ENCODE data around the gene HOXB6. TPM values are rescaled to one million over a fixed set of nuclear protein-coding genes. Genes with fewer than 3 reads are reported as not detected.

Gene HOXB6
- polyA plus RNA-seq, 1 experiment = not detected

DNA sequence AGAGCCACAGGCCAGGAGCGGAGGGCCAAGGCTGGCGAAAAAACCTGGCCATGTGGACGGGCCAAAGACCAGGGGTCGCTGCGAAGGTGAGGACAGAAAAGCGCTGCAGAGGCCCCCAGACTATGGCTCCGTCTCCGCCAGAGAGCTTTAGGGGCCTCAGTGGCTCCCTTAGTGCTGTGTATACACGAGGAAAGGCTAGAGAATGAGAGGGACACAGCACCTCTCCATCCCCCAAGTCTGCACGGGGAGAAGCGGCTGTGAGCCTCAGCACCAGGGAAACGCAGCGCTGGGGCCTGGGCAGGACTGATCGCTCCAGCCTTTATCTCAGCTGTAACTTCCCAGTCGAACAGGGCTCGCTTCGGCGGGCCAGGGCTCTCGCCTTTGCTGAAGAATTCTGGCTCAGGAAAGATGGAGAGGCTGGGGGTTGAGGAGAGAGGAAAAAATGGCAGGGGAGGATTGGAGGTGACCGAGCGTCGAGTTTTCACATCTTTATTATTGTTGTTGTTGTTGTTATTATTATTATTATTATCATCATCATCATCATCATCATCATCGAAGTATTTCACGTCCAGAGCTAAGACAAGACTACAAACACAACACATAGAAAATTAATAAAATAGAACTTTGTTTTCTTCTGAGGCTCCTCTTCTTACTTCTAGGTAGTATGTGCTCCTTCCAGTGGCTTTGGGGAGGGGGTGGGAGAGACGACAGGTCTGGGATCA, 9.3 kb downstream of the HOXB6 start:
- DNase-seq (ENCODE audit: low read depth) = no peak
- no peak for TF ChIP-seq CTCF (IDR thresholded peaks at IDR 0.05; ENCODE audit: insufficient read depth, low read depth, low read length)
- Histone ChIP-seq H3K27me3 (ENCODE audit: control insufficient read depth, insufficient read depth, low read length) (peaks cover 87% of the 10 kb centered on the region), H3K36me3 (ENCODE audit: control insufficient read depth, insufficient read depth, low read length) (no peaks in the 10 kb centered on the region), H3K4me3 (ENCODE audit: low read depth, low read length) (no peak overlapping the region)
- ChIA-PET POLR2A (no interaction called here), CTCF (interaction anchor here (0.7 to 3.6 kb wide), 9 partner anchors 10 to 380 kb away, joined by 3 to 29 read pairs (median 4); no protein-coding TSS in a partner anchor)

DNA sequence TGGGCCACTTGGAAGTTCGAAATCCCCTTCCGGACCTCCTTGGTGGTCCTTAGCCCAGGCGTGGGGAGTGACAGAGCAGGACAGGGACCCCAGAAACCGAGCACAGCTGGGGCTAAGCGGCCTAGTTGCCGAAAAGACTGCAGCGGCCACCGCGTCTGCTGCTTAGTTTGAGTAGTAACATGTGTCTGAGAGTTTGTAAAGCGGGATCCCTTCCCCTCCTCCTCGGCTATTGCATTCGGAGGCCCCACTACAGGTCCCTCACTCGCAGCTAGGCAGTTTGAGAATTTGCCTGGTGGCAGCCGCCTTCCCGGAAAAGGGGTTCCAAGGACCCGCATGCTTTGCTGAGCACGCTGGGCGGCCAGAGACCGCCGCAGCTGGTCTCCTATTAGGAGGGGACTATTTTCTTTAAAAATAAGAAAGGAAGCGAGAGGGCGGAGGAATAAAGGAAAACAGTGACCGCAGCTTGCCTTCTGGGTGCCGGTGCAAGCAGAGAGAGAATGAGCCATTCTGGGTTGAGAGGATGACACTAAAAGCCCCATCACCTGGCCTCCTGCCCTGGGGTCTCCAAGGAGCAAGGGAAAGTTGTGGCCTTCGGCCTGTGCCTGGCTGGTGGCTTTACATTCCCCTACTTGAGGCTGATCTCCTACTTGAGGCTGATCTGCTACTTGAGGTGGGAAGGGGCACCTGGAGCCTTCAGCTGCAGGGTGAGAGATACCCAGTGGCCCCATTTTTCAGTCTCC, 10.1 kb downstream of the HOXB6 start:
- Histone ChIP-seq H3K27me3 (ENCODE audit: control insufficient read depth, insufficient read depth, low read length) (peaks cover 87% of the 10 kb centered on the region), H3K4me3 (ENCODE audit: low read depth, low read length) (no peak overlapping the region), H3K36me3 (ENCODE audit: control insufficient read depth, insufficient read depth, low read length) (no peaks in the 10 kb centered on the region)
- DNase-seq (ENCODE audit: low read depth) = no peak
- ChIA-PET CTCF (interaction anchor here (0.6 to 3.6 kb wide), 12 partner anchors 11 to 380 kb away, joined by 3 to 29 read pairs (median 4); no protein-coding TSS in a partner anchor), POLR2A (no interaction called here)
- TF ChIP-seq CTCF (IDR thresholded peaks at IDR 0.05; ENCODE audit: insufficient read depth, low read depth, low read length) = no peak

DNA sequence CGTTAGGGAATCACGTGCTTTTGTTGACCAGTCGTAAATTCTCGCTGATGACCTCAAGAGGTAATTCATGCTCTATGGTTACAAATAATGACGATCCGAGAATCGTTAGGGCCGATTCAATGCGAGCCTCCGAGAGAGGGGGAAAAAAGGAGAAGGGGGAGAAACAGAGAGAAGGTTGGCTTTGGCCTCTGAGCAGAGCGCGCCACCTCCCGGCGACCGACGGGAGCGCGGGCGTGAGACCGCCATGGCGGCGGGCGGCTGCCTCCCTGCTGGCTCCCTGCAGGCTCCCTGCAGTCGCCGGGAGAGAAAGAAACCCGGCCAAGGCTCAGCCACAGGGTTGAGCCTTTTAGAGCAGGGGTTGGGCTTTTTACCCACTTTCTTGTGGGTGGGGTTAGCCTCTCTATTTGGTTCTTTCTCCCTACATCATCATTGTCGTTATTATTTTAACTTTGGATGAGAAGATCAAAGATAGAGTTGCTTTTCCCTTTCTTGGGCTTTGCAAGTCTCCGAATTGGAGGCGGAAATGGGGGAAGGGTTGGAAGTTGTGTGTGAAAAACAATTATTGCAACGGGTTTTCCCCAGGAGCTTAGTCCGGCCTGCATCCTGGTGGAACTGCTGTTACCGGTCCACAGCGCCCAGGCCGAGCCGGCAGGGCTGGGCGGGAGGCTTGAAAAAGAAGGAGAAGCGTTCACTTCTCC, 10.8 kb downstream of the HOXB6 start:
- Histone ChIP-seq H3K36me3 (ENCODE audit: control insufficient read depth, insufficient read depth, low read length) (no peaks in the 10 kb centered on the region), H3K4me3 (ENCODE audit: low read depth, low read length) (no peak overlapping the region), H3K27me3 (ENCODE audit: control insufficient read depth, insufficient read depth, low read length) (peaks cover 86% of the 10 kb centered on the region)
- no peak for DNase-seq (ENCODE audit: low read depth)
- TF ChIP-seq CTCF (IDR thresholded peaks at IDR 0.05; ENCODE audit: insufficient read depth, low read depth, low read length) = peak; percentile 76
- POLR2A ChIA-PET = no interaction called here
- CTCF ChIA-PET = interaction anchor here (0.6 to 3.6 kb wide), 15 partner anchors 11 to 379 kb away, joined by 3 to 29 read pairs (median 5); no protein-coding TSS in a partner anchor

GRCh38 chr17:48593126-48593829, 11.5 kb downstream of the HOXB6 start, which contains the start of gene HOXB5:
Gene HOXB5 (minus strand): TSS chr17:48593779. CDS start chr17:48593682, 97 bp downstream.
- POLR2A ChIA-PET = no interaction called here
- peaks cover 85% of the 10 kb centered on the region for H3K27me3 ChIP-seq (ENCODE audit: control insufficient read depth, insufficient read depth, low read length)
- TF ChIP-seq CTCF (IDR thresholded peaks at IDR 0.05; ENCODE audit: insufficient read depth, low read depth, low read length) = no peak
- CTCF ChIA-PET = interaction anchor here (0.7 to 3.6 kb wide), 25 partner anchors 8 to 439 kb away, joined by 3 to 29 read pairs (median 5); no protein-coding TSS in a partner anchor
- no peak for DNase-seq (ENCODE audit: low read depth)
- no peak within 1 kb of the TSS for H3K4me3 ChIP-seq (ENCODE audit: low read depth, low read length)
- H3K36me3 ChIP-seq (ENCODE audit: control insufficient read depth, insufficient read depth, low read length) = no peaks in the 10 kb centered on the region

Data from BJ (cell line).